Measurements from ENCODE around the gene FOXO3.
"Not testable (repeated sequence)": the region's sequence is repeated elsewhere in the genome, so short reads cannot be mapped to it uniquely, and the experiment has no call there.

Gene FOXO3

DNA sequence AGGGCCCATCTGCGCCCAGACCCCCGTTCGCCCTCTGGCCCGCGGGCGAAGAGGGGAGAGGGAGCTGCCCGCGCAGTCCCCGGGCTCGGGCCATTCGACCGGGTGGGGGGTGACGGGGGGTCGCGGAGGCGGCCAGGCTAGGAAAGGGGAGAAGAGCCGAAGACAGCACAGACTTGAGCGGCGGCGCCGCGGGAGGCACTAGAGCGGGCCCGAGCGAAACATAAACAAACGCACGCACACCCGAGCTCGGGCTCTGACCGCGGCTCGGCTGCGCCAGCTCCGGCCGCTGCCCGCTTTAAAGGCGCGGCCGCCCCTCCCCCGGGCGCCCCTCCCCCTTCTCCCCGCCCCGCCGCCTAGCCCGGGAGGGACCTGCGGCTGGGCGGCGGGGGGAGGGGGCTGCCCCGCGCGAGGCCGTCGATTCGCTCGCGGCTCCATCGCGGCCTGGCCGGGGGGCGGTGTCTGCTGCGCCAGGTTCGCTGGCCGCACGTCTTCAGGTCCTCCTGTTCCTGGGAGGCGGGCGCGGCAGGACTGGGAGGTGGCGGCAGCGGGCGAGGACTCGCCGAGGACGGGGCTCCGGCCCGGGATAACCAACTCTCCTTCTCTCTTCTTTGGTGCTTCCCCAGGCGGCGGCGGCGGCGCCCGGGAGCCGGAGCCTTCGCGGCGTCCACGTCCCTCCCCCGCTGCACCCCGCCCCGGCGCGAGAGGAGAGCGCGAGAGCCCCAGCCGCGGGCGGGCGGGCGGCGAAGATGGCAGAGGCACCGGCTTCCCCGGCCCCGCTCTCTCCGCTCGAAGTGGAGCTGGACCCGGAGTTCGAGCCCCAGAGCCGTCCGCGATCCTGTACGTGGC, at the start of gene FOXO3:
FOXO3 (plus strand) TSS at position 455 of the 846 bp plus-strand sequence; CDS start at position 747, 292 bp downstream.
- H3K36me3 Mint-ChIP-seq (ENCODE audit: low read depth), result peaks cover 9% of the 10 kb centered on the region
- H3K27me3 Mint-ChIP-seq (ENCODE audit: low read depth), result peaks cover 48% of the 10 kb centered on the region
- H3K9me3 Mint-ChIP-seq, result no peaks in the 10 kb centered on the region
- H3K27ac Mint-ChIP-seq, result peak within 1 kb of the TSS; percentile 58
- peaks cover 35% of the 10 kb centered on the region for H3K4me1 Mint-ChIP-seq (ENCODE audit: low read depth)
- H3K4me3 Mint-ChIP-seq, result peak within 1 kb of the TSS; percentile 79

- Mint-ChIP-seq H3K27ac (no peak overlapping the region), H3K9me3 (no peaks in the 10 kb centered on the region), H3K36me3 (ENCODE audit: low read depth) (no peaks in the 10 kb centered on the region), H3K27me3 (ENCODE audit: low read depth) (peaks cover 9% of the 10 kb centered on the region), H3K4me1 (ENCODE audit: low read depth) (no peaks in the 10 kb centered on the region), H3K4me3 (no peak overlapping the region)
Measured at GRCh38 chr6:108518714-108519576, 41.8 kb upstream of the FOXO3 start.

GRCh38 chr6:108521616-108522107, 39.1 kb upstream of the FOXO3 start:
- H3K27ac Mint-ChIP-seq, result no peak overlapping the region
- H3K9me3 Mint-ChIP-seq, result no peaks in the 10 kb centered on the region
- no peaks in the 10 kb centered on the region for H3K4me1 Mint-ChIP-seq (ENCODE audit: low read depth)
- peaks cover 10% of the 10 kb centered on the region for H3K27me3 Mint-ChIP-seq (ENCODE audit: low read depth)
- no peaks in the 10 kb centered on the region for H3K36me3 Mint-ChIP-seq (ENCODE audit: low read depth)
- H3K4me3 Mint-ChIP-seq, result no peak overlapping the region

DNA sequence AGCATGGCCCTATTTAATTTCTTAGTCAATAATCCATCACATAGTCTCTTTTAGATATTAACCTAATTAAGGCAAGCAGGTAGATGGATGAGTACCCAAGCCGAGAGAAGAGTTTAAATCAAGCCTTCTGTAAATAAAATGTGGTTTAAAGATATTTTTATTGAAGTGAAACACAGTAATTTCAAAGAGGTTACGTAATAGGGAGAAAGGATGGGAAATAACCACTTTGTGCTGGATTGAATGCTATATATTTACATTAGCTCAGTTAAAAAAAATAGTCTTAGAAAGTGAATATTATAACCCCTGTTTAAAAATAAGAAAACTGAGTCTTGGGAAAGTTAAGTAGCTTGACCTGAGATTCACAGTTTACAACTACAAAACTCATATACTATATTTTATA, 37.0 kb upstream of the FOXO3 start:
- H3K4me3 Mint-ChIP-seq, result no peak overlapping the region
- H3K36me3 Mint-ChIP-seq (ENCODE audit: low read depth), result no peaks in the 10 kb centered on the region
- H3K27ac Mint-ChIP-seq, result no peak overlapping the region
- H3K9me3 Mint-ChIP-seq, result no peaks in the 10 kb centered on the region
- H3K4me1 Mint-ChIP-seq (ENCODE audit: low read depth), result no peaks in the 10 kb centered on the region
- peaks cover 12% of the 10 kb centered on the region for H3K27me3 Mint-ChIP-seq (ENCODE audit: low read depth)

DNA sequence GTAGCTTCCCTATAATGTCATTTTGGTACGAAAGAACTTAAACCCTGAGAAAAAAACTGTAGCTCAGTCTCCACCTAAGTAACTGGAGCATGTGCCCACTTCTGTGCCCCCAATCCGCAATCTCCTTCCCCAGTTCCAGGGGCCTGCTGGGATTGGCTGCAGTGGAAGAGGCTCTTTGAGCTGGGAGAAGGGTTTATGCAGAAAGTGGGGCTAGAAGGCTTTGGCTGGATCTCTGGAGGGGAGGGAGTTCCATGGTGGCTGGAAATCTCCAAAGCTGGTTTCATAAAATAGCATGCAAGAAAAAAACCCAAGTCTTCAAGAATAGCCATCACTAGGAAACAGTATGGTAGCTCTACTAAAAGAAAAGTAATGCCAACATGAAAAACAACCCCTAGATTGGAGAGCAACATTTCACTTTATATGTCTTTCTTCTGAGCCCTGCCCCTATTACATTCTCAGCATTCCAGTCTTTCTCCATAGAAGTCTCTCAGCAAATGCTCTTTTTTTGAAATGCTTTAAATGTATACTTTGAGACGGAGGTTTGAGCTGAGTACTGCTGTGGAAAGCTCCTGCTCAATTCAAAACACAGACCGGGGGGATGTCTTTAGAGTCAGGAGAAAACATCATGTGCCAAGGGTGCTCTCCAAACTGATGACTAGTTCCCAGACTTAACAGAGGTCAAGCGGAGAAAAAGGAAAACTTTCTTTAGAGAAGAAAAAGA, 36.0 kb upstream of the FOXO3 start:
- no peaks in the 10 kb centered on the region for H3K4me1 Mint-ChIP-seq (ENCODE audit: low read depth)
- no peaks in the 10 kb centered on the region for H3K9me3 Mint-ChIP-seq
- no peak overlapping the region for H3K27ac Mint-ChIP-seq
- no peaks in the 10 kb centered on the region for H3K36me3 Mint-ChIP-seq (ENCODE audit: low read depth)
- H3K4me3 Mint-ChIP-seq, result no peak overlapping the region
- H3K27me3 Mint-ChIP-seq (ENCODE audit: low read depth), result peaks cover 15% of the 10 kb centered on the region

DNA sequence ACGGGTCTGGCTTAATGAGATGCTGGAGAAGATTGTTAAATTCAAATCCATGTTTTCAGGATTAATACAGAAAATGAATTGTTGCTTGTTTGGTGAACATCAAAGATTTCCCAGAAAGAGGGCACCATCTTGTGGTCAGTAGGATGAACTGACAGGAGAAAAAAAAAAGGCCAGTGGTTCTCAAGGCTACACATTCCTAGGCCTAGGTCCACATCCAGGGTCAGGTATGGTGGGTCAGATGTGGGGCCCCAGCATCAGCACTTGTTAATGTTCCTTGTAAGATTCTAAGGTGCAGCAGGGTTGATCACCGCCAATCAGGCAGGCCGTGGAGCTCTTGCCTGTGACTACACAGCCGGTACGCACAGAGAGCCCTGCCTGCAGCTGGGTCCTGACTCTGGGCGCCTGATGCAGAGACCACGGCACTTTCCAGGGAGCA, 34.0 kb upstream of the FOXO3 start:
- Mint-ChIP-seq H3K27me3 (ENCODE audit: low read depth) (peaks cover 21% of the 10 kb centered on the region), H3K27ac (no peak overlapping the region), H3K4me3 (no peak overlapping the region), H3K36me3 (ENCODE audit: low read depth) (no peaks in the 10 kb centered on the region), H3K9me3 (no peaks in the 10 kb centered on the region), H3K4me1 (ENCODE audit: low read depth) (no peaks in the 10 kb centered on the region)

DNA sequence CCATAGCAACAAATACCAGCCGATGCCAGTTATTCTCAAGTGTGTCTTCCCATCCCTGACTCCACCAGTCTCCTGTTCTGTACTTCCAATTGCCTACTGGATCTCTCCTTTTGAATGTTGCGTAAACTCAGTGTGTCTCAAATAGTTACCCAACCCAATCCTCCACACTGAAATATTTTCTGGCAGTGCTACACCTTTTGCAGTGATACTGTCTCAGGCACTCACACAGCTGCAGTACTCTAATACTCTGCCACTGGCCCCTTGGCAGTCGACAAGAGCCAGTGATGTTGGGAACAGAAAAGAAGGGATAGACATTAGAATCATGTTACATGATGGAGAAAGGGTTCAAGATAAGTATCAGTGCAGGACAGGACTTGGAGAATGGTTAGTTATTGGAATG, 31.8 kb upstream of the FOXO3 start:
- Mint-ChIP-seq H3K27ac (no peak overlapping the region), H3K27me3 (ENCODE audit: low read depth) (peaks cover 29% of the 10 kb centered on the region), H3K4me1 (ENCODE audit: low read depth) (no peaks in the 10 kb centered on the region), H3K36me3 (ENCODE audit: low read depth) (no peaks in the 10 kb centered on the region), H3K4me3 (no peak overlapping the region), H3K9me3 (no peaks in the 10 kb centered on the region)

DNA sequence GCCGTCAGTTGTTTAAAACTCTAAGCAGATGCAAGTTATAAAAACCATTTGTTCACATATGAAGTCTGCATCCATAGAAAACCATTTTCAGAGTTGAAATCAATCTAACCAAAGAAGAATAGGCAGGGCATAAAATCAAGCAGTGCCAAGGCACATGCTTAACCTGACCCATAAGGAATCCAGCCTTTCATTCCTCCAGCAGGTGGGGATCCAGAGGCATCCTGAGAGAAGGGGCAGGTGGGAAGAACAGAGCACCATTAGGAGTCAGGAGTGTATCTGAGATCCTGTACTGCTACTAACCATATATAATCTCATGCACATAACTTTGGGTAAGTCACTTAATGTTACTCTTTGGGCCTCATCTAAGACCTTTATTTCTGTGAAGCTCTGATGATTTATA, 29.4 kb upstream of the FOXO3 start:
- H3K36me3 Mint-ChIP-seq (ENCODE audit: low read depth), result no peaks in the 10 kb centered on the region
- no peak overlapping the region for H3K27ac Mint-ChIP-seq
- no peaks in the 10 kb centered on the region for H3K9me3 Mint-ChIP-seq
- no peaks in the 10 kb centered on the region for H3K4me1 Mint-ChIP-seq (ENCODE audit: low read depth)
- no peak overlapping the region for H3K4me3 Mint-ChIP-seq
- H3K27me3 Mint-ChIP-seq (ENCODE audit: low read depth), result peaks cover 22% of the 10 kb centered on the region

GRCh38 chr6:108535114-108535742, 25.5 kb upstream of the FOXO3 start:
- Mint-ChIP-seq H3K36me3 (ENCODE audit: low read depth) (no peaks in the 10 kb centered on the region), H3K27me3 (ENCODE audit: low read depth) (peaks cover 37% of the 10 kb centered on the region), H3K9me3 (peaks cover 7% of the 10 kb centered on the region), H3K4me1 (ENCODE audit: low read depth) (no peaks in the 10 kb centered on the region), H3K4me3 (no peak overlapping the region), H3K27ac (no peak overlapping the region)

DNA sequence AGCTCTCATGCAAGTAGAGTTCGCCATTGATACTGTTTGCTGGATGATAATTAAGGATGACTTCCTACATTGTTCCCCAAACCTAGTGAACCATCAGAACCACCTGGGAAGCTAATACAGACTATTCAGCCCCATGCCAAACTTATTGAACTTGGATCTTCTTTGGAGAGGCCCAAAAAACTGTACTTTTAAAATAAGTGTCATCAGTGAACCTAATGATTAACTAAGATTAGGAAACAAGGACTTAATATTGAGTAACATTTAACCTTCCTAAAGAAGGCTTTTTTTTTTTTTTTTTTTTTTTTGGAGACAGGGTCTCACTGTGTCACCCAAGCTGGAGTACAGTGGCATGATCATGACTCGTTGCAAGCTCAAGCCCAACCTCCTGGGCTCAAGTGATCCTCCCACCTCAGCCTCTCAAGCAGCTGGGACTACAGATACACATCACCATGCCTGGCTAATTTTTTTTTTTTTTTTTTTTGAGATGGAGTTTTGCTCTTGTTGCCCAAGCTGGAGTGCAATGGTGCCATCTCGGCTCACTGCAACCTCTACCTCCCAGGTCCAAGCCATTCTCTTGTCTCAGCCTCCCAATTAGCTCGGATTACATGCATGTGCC, 24.7 kb upstream of the FOXO3 start:
- not testable (repeated sequence) for H3K9me3 Mint-ChIP-seq; H3K36me3 Mint-ChIP-seq (ENCODE audit: low read depth); H3K4me1 Mint-ChIP-seq (ENCODE audit: low read depth); H3K27ac Mint-ChIP-seq; H3K4me3 Mint-ChIP-seq
- H3K27me3 Mint-ChIP-seq (ENCODE audit: low read depth), result peaks cover 38% of the 10 kb centered on the region

- Mint-ChIP-seq H3K4me1 (ENCODE audit: low read depth) (peaks cover 10% of the 10 kb centered on the region), H3K27ac (no peak overlapping the region), H3K27me3 (ENCODE audit: low read depth) (peaks cover 55% of the 10 kb centered on the region)
Measured at GRCh38 chr6:108541843-108542759, 18.6 kb upstream of the FOXO3 start.

DNA sequence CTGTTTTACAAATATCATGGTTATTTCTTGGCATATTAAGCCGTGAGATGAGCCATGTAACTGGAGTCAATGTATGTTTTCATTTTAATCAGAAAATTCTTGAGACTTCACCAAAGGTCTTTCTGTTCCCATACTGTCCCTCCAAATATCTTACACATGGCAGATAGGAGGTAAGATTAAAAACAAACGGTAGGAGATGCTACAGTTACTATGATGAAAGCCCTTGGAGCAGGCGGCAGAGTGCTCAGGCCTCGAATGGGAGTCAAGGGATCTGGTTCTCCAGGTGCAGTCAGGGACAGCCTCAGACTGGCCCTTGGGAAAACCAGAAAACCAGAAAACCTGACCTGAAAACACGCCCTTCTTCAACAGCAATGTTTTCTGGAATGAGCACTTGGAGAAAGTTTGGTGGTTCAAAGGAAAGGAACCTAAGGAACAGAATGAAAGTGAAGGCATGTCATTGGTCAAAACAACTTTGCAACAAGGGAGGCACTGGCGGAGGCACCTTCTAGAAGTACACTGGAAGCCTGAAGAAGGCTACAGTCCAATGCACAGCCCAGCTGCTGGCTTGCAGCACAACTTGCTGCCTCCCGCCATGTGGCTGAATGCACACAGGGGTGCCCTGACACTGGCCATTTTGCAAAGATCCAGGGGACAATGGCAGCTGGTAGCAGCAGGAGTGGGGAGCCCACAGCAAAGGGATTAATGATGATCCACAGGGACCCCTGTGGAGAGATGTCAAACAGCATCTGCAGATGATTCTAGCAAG, 17.4 kb upstream of the FOXO3 start:
- Mint-ChIP-seq H3K4me1 (ENCODE audit: low read depth) (peaks cover 10% of the 10 kb centered on the region), H3K36me3 (ENCODE audit: low read depth) (no peaks in the 10 kb centered on the region), H3K27me3 (ENCODE audit: low read depth) (peaks cover 52% of the 10 kb centered on the region), H3K9me3 (peaks cover 7% of the 10 kb centered on the region), H3K4me3 (no peak overlapping the region), H3K27ac (no peak overlapping the region)

More at GRCh38 chr6:108541843-108542759, 18.6 kb upstream of the FOXO3 start:
- no peaks in the 10 kb centered on the region for H3K36me3 Mint-ChIP-seq (ENCODE audit: low read depth)
- peaks cover 7% of the 10 kb centered on the region for H3K9me3 Mint-ChIP-seq
- H3K4me3 Mint-ChIP-seq, result peak overlapping the region; percentile 52

All from T-helper 1 cell treated with Interleukin-12 subunit alpha and Interleukin-12 subunit beta and Interleukin-4 antibody, amounts not matched to agents 30 μg/mL and 1 μg/mL, for 36 hours (primary cell).